ENCODE data around the gene SMARCE1.

DNA sequence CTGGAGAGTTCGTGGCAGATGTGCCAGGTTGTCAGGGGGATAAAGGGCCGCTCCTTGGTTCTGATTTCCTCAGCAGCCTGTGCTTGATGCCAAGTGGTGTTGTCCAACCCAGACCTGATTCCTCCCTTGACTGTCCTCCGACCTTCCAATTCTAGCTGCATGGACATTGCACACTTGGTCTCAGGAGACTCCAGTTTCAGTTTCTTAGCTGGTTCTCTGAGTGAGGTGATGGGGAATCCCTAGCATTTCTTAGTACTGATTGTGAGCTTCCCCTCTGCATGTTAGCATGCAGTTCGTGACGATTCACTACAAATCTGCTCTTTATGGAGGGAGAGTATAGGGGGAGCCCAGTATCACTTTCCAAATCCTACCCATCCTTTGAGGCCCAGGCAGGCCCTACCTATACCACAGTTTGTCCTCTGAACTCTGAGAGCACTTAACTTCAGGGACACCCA is 70.0 kb downstream of the SMARCE1 start:
- TF ChIP-seq, protein P1, sequence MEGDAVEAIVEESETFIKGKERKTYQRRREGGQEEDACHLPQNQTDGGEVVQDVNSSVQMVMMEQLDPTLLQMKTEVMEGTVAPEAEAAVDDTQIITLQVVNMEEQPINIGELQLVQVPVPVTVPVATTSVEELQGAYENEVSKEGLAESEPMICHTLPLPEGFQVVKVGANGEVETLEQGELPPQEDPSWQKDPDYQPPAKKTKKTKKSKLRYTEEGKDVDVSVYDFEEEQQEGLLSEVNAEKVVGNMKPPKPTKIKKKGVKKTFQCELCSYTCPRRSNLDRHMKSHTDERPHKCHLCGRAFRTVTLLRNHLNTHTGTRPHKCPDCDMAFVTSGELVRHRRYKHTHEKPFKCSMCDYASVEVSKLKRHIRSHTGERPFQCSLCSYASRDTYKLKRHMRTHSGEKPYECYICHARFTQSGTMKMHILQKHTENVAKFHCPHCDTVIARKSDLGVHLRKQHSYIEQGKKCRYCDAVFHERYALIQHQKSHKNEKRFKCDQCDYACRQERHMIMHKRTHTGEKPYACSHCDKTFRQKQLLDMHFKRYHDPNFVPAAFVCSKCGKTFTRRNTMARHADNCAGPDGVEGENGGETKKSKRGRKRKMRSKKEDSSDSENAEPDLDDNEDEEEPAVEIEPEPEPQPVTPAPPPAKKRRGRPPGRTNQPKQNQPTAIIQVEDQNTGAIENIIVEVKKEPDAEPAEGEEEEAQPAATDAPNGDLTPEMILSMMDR (IDR thresholded peaks at IDR 0.05) = no peak
- TF ChIP-seq EP300 (IDR thresholded peaks at IDR 0.05) (no peak), POLR2A (IDR thresholded peaks at IDR 0.05) (no peak)
